Subcutaneous adipose tissue (tissue), 4 donors: Measurements from ENCODE around the gene MAGI2. TPM values are rescaled to one million over a fixed set of nuclear protein-coding genes. Genes with fewer than 3 reads are reported as not detected.

Experiments
- total RNA-seq, 4 donors: library from RNA; depleted of rRNA; stranded (reverse); fragments of >200 nt; gene quantifications; one replicate each; pipeline ENCODE4 v1.1.0, GENCODE V29; 2016
- TF ChIP-seq, protein P1 (sequence below): fragments of 450-650 bp; IDR thresholded peaks from one replicate; pipeline ENCODE4 v1.5.1; 2016; ENCODE audit warnings: low read depth, mild to moderate bottlenecking, control low read depth, antibody characterized with exemption, moderate library complexity

Gene MAGI2
- total RNA-seq, 4 donors from 2014 or later = 13.7 to 22.9 (median 17.7) TPM

DNA sequence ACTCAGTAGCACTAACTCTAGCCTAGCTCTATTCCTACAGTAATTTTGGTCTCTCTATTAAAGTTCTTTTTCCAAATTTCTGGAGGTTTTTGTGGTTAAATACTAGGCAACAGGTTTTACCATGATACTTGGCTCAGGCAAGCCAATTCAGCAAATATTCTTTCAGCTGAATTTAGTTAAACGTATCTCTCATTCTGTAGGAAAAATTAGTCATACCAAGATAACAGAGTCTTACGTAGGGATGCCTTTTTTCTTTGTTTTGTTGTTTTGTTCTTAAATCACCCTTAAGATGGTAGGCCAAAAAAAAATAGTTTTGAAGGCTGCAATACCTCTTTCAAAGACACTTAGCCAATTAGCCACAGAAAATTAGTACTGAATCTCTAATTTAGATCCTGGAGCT, 180.5 kb downstream of the MAGI2 start:
- TF ChIP-seq, protein P1, sequence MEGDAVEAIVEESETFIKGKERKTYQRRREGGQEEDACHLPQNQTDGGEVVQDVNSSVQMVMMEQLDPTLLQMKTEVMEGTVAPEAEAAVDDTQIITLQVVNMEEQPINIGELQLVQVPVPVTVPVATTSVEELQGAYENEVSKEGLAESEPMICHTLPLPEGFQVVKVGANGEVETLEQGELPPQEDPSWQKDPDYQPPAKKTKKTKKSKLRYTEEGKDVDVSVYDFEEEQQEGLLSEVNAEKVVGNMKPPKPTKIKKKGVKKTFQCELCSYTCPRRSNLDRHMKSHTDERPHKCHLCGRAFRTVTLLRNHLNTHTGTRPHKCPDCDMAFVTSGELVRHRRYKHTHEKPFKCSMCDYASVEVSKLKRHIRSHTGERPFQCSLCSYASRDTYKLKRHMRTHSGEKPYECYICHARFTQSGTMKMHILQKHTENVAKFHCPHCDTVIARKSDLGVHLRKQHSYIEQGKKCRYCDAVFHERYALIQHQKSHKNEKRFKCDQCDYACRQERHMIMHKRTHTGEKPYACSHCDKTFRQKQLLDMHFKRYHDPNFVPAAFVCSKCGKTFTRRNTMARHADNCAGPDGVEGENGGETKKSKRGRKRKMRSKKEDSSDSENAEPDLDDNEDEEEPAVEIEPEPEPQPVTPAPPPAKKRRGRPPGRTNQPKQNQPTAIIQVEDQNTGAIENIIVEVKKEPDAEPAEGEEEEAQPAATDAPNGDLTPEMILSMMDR = no peak

DNA sequence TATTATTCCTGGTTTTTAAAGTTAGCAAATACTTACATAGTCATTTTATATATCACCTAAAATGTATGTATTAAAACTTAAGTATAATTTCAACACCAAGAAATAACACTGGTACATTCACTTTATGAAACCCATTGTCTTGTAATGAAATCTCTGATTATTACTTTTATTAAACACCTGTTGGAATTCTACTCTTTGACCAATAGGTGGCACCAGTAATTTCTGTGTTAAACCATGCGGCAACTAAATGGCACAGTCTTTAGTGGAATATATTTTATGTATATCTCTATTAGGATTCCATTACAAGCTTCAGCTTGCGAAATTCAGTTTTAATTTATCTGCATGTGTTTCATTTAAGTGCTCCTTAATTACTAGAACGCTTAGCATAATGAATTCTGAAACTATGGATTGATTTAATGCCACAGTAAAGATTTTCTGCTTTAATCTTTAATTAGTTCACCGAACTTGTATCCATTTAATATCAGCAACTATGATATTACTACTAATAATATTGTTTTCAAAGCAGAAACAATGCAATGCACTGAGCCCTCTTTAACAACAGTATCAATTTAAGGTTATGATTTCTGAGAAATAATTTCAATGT, 181.3 kb downstream of the MAGI2 start:
- TF ChIP-seq, protein P1 = no peak

- TF ChIP-seq, protein P1 = no peak
Observed at GRCh38 chr7:79268730-79269129, 184.7 kb downstream of the MAGI2 start.

DNA sequence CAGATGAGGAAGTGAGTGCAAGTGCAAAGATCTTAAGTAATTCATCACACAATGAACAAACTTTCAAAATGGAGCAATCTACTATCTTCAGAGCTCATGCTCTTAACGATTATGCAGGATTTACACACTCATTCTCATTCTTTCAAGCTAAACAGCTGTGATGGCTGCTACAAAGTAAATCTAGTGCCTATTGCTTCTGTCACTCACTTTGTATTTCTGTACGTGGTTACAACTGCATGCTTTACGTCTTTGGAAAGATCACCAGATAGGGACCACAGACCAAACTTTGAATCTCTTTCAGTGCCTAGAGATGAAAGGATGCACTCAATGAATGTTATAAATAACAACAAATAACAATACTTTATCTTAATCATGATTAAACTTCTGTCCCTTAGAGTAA, 194.6 kb downstream of the MAGI2 start:
- TF ChIP-seq, protein P1 = no peak

GRCh38 chr7:79257959-79258358, 195.5 kb downstream of the MAGI2 start:
- TF ChIP-seq, protein P1 = no peak

DNA sequence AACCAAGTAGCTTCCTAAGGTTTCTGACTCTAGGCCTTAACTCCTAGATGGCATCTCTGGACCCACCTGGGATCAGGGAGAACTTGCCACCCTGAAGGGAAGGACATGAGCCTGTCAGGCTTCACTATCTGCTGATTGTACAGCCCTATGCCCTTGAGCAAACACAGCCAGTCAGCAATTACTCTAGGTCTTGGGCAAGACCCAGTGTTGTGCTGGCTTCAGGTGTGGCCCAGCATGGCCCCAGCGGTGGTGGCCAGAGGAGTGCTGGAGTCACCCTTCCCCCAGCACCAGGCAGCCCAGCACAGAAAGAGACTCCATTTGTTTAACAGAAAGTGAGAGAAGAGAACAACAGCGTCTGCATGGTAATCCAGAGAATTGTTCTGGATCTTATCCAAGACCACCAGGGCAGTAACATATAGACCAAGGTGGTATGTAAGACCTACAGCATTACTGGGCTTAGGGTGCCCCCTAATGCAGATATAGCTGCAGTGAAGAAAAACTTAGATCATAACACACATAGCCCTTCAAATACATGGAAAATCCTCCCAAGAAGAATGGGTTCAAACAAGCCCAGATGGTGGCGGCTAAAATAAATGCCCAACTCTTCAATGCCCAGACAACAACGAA, 207.7 kb downstream of the MAGI2 start:
- TF ChIP-seq, protein P1 = no peak

DNA sequence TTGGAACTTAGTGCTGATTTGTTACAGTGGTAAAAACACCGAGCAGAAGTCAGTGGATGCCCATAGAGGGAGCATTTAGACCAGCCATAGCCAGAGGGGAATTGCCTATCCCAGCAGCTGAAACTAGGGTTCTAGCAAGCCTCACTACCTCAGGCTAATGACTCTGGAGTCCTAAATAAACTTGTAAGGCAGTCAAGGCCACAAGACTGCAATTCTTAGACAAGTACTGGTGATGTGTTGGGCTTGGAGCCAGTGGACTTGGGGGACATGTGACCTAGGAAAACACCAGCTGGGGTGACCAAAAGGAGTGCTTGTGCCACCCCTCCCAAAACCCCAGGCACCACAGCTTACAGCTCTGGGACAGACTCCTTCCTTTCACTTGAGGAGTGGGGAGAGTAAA, 209.0 kb downstream of the MAGI2 start:
- TF ChIP-seq, protein P1 = no peak
